HEK293T (cell line): Measurements from ENCODE around the gene FHIP1A.
"Not testable (repeated sequence)": the region's sequence is repeated elsewhere in the genome, so short reads cannot be mapped to it uniquely, and the experiment has no call there.

Experiments used
- ARNT ChIP-seq: fragments of 450-650 bp; IDR thresholded peaks from 2 replicates; pipeline ENCODE4 v1.6.1; 2017; ENCODE audit warnings: mild to moderate bottlenecking
- FOXM1 ChIP-seq: fragments of 450-650 bp; IDR thresholded peaks from 2 replicates; pipeline ENCODE4 v1.6.1; 2017; ENCODE audit warnings: mild to moderate bottlenecking, borderline replicate concordance
- L3MBTL2 ChIP-seq: fragments of 450-650 bp; conservative IDR thresholded peaks from 2 replicates; pipeline ENCODE4 v1.6.1; 2016; ENCODE audit warnings: mild to moderate bottlenecking
- SUZ12 ChIP-seq: fragments of 450-650 bp; IDR thresholded peaks from 2 replicates; pipeline ENCODE4 v1.6.1; 2016; ENCODE audit warnings: mild to moderate bottlenecking
- ZNF384 ChIP-seq: fragments of 450-650 bp; IDR thresholded peaks from 2 replicates; pipeline ENCODE4 v1.6.1; 2016

- TF ChIP-seq L3MBTL2, FOXM1, ZNF384, SUZ12, ARNT: not testable (repeated sequence)
These were observed 19.2 kb upstream of the FHIP1A start for GRCh38 chr4:151389799-151390198.
